ENCODE data around the gene LRP1-AS. TPM values are rescaled to one million over a fixed set of nuclear protein-coding genes. Genes with fewer than 3 reads are reported as not detected.
A peak's percentile ranks its signal among the peaks of the same experiment; 100 is the strongest.

LRP1-AS gene
- total RNA-seq, 1 experiment from 2014 or later, result not detected

DNA sequence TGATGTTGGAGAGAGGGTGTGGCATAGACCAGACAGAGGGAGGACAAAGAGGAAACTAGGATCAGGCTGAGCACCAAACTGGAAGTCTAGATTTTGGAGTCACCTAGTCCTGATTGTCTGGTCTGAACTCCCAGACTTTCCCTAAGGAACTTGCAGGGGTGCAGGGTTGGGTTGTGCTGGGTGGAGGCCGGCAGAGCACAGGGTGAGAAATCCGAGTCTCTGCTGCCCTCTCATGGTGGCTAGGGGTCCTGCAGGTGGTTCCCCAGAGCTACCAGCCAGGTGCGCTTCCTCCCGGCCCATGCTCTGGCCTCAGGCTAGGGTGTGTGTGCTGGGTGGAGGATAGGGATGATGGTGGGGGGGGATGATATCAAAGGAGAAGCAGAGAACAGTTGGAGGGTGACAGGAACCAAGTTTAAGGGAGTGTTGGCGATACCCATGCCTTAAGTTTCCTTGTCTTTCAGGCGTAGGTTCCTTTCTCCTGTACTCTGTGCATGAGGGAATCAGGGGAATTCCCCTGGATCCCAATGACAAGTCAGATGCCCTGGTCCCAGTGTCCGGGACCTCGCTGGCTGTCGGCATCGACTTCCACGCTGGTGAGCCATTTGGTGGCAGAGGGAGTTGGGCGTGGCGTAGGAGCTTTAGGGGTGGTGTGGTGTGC is 35.6 kb upstream of the LRP1-AS start:
- Mint-ChIP-seq H3K4me1 (ENCODE audit: low read depth, unreplicated experiment) (no peaks in the 10 kb centered on the region), H3K4me3 (ENCODE audit: low read depth, unreplicated experiment) (no peak overlapping the region), H3K27me3 (ENCODE audit: unreplicated experiment) (peaks cover 9% of the 10 kb centered on the region), H3K27ac (ENCODE audit: unreplicated experiment) (no peak overlapping the region), H3K9me3 (ENCODE audit: low read depth, unreplicated experiment) (no peaks in the 10 kb centered on the region), H3K36me3 (ENCODE audit: insufficient read depth, unreplicated experiment) (peaks cover 4% of the 10 kb centered on the region)
- intact Hi-C loops (cut with micrococcal nuclease; ENCODE audit: unreplicated experiment), result loop anchor here (1.0 to 5.0 kb wide), 3 partner anchors 59 to 174 kb away; no protein-coding TSS in a partner anchor
- no TSS peak for BruUV-seq (replicated peaks)
- CTCF ChIA-PET, result interaction anchor here (0.5 to 6.0 kb wide), 9 partner anchors 9 to 114 kb away, joined by 3 to 39 read pairs (median 8); partner anchors contain the start of genes LRP1 and NAB2
- TF ChIP-seq, protein P1, sequence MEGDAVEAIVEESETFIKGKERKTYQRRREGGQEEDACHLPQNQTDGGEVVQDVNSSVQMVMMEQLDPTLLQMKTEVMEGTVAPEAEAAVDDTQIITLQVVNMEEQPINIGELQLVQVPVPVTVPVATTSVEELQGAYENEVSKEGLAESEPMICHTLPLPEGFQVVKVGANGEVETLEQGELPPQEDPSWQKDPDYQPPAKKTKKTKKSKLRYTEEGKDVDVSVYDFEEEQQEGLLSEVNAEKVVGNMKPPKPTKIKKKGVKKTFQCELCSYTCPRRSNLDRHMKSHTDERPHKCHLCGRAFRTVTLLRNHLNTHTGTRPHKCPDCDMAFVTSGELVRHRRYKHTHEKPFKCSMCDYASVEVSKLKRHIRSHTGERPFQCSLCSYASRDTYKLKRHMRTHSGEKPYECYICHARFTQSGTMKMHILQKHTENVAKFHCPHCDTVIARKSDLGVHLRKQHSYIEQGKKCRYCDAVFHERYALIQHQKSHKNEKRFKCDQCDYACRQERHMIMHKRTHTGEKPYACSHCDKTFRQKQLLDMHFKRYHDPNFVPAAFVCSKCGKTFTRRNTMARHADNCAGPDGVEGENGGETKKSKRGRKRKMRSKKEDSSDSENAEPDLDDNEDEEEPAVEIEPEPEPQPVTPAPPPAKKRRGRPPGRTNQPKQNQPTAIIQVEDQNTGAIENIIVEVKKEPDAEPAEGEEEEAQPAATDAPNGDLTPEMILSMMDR (IDR thresholded peaks at IDR 0.05; ENCODE audit: unreplicated experiment), result peak; percentile 83
- DNase-seq, result peak; percentile 93

DNA sequence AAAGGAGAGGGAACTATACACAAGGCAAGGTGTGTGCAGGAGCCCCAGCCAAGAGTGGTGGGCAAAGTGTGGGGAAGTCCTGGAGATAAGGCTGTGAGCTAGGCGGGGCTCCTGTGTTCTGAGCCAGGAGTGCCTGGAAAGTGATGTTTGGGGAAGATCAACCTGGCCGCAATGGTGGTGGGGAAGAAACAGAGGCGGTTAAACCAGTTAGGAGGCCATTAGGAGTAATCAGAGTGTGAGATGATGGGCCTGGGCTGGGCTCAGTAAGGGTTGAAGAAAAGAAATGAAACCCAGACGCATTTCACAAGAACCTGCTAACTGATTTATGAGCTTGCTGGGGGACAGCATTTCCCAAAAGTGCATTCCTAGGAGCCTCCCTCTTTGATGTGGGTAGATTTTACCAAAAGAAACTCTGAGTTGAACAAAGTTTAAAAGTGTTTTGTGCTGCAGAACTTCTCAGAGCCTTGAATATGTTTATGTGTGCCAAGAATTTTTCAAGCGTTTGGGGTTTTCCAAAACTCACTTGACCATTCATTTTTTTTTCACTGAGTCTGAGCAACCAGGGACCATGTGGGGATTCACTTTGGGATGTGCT is 34.2 kb upstream of the LRP1-AS start:
- TF ChIP-seq, protein P1 (IDR thresholded peaks at IDR 0.05; ENCODE audit: unreplicated experiment), result no peak
- no peaks in the 10 kb centered on the region for H3K4me1 Mint-ChIP-seq (ENCODE audit: low read depth, unreplicated experiment)
- intact Hi-C loops (cut with micrococcal nuclease; ENCODE audit: unreplicated experiment), result loop anchor here (2.0 to 5.0 kb wide), 2 partner anchors 114 to 173 kb away; no protein-coding TSS in a partner anchor
- H3K9me3 Mint-ChIP-seq (ENCODE audit: low read depth, unreplicated experiment), result no peaks in the 10 kb centered on the region
- CTCF ChIA-PET, result interaction anchor here (3.9 to 6.0 kb wide), 2 partner anchors 54 to 58 kb away, joined by 24 to 39 read pairs; partner anchors contain the start of gene LRP1
- no peak overlapping the region for H3K27ac Mint-ChIP-seq (ENCODE audit: unreplicated experiment)
- BruUV-seq (replicated peaks), result no TSS peak
- H3K36me3 Mint-ChIP-seq (ENCODE audit: insufficient read depth, unreplicated experiment), result peaks cover 4% of the 10 kb centered on the region
- DNase-seq, result no peak
- H3K4me3 Mint-ChIP-seq (ENCODE audit: low read depth, unreplicated experiment), result no peak overlapping the region
- H3K27me3 Mint-ChIP-seq (ENCODE audit: unreplicated experiment), result no peaks in the 10 kb centered on the region

DNA sequence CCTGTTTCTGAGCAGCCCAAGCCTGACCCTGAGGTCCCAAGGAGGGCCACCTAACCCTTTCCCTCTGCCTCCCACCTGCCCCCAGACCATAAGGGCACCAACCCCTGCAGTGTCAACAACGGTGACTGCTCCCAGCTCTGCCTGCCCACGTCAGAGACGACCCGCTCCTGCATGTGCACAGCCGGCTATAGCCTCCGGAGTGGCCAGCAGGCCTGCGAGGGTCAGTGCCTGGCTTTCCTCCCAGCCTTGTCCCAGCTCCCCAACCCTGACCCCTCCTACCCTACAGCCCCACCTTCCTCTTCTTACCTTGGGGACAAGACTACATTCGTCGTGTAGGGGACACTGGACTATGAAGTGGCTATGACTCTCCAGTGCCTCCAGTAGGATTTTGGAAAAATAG is 33.7 kb upstream of the LRP1-AS start:
- H3K27ac Mint-ChIP-seq (ENCODE audit: unreplicated experiment), result no peak overlapping the region
- H3K36me3 Mint-ChIP-seq (ENCODE audit: insufficient read depth, unreplicated experiment), result peaks cover 4% of the 10 kb centered on the region
- BruUV-seq (replicated peaks), result no TSS peak
- TF ChIP-seq, protein P1 (IDR thresholded peaks at IDR 0.05; ENCODE audit: unreplicated experiment), result no peak
- H3K4me1 Mint-ChIP-seq (ENCODE audit: low read depth, unreplicated experiment), result no peaks in the 10 kb centered on the region
- H3K27me3 Mint-ChIP-seq (ENCODE audit: unreplicated experiment), result no peaks in the 10 kb centered on the region
- CTCF ChIA-PET, result interaction anchor here (0.6 to 6.0 kb wide), 3 partner anchors 53 to 62 kb away, joined by 4 to 39 read pairs (median 24); partner anchors contain the start of gene LRP1
- H3K9me3 Mint-ChIP-seq (ENCODE audit: low read depth, unreplicated experiment), result no peaks in the 10 kb centered on the region
- H3K4me3 Mint-ChIP-seq (ENCODE audit: low read depth, unreplicated experiment), result no peak overlapping the region
- intact Hi-C loops (cut with micrococcal nuclease; ENCODE audit: unreplicated experiment), result loop anchor here (5.0 kb wide), 1 partner anchor 114 kb away; no protein-coding TSS in a partner anchor
- DNase-seq, result no peak

DNA sequence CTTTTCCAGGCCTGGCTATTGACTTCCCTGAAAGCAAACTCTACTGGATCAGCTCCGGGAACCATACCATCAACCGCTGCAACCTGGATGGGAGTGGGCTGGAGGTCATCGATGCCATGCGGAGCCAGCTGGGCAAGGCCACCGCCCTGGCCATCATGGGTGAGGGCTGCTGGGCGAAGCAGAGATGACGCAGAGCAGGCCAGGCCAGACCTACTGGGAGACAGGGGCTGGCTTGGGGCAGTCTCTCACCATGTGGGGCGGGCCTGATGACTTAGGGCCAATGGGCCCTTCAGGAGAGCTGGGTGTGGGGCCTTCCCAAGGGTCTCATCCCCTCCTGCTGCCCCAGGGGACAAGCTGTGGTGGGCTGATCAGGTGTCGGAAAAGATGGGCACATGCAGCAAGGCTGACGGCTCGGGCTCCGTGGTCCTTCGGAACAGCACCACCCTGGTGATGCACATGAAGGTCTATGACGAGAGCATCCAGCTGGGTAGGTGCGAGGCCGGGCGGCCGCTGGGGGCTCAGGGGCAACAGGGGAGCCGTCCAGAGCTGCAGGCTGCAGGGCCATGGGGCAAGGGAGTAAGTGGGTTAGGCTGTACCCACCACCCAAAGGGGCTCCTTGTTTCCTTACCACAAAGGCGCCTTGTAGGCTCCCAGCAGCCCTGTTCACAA is 33.0 kb upstream of the LRP1-AS start:
- no TSS peak for BruUV-seq (replicated peaks)
- CTCF ChIA-PET, result interaction anchor here (0.6 to 6.0 kb wide), 3 partner anchors 53 to 63 kb away, joined by 4 to 39 read pairs (median 24); partner anchors contain the start of gene LRP1
- H3K4me3 Mint-ChIP-seq (ENCODE audit: low read depth, unreplicated experiment), result no peak overlapping the region
- TF ChIP-seq, protein P1 (IDR thresholded peaks at IDR 0.05; ENCODE audit: unreplicated experiment), result no peak
- H3K9me3 Mint-ChIP-seq (ENCODE audit: low read depth, unreplicated experiment), result no peaks in the 10 kb centered on the region
- no peaks in the 10 kb centered on the region for H3K4me1 Mint-ChIP-seq (ENCODE audit: low read depth, unreplicated experiment)
- intact Hi-C loops (cut with micrococcal nuclease; ENCODE audit: unreplicated experiment), result loop anchor here (5.0 kb wide), 1 partner anchor 113 kb away; no protein-coding TSS in a partner anchor
- no peaks in the 10 kb centered on the region for H3K27me3 Mint-ChIP-seq (ENCODE audit: unreplicated experiment)
- DNase-seq, result no peak
- no peak overlapping the region for H3K27ac Mint-ChIP-seq (ENCODE audit: unreplicated experiment)
- H3K36me3 Mint-ChIP-seq (ENCODE audit: insufficient read depth, unreplicated experiment), result peaks cover 4% of the 10 kb centered on the region

All from Calu3 (cell line).